ENCODE data around the gene RFX2. TPM values are rescaled to one million over a fixed set of nuclear protein-coding genes. Genes with fewer than 3 reads are reported as not detected.
A peak's percentile ranks its signal among the peaks of the same experiment; 100 is the strongest.

The RFX2 gene
- polyA plus RNA-seq, 2 of the 4 experiments (the other 2 are of a cell fraction), result 3.7 to 3.9 TPM

- POLR2A ChIA-PET, result no interaction called here
- Histone ChIP-seq H3K27ac (no peak overlapping the region), H3K4me1 (no peaks in the 10 kb centered on the region), H3K4me2 (no peak overlapping the region), H3K9me3 (no peaks in the 10 kb centered on the region), H3K4me3 (no peak overlapping the region)
- DNase-seq (ENCODE audit: low read depth in 1 of 2, low spot score in 1 of 2), result peak; percentile 55 to 66
- ATAC-seq, result peak; percentile 83 to 96
- WGBS (ENCODE audit: missing lambda C conversion rate), result 66% methylated on average over 24 of the region's 29 CpGs
- FAIRE-seq, result no peak
- CTCF ChIA-PET, result interaction anchor here (0.8 to 2.4 kb wide), 29 partner anchors 8 to 332 kb away, joined by 3 to 41 read pairs (median 4); partner anchors contain the start of genes NDUFA11, NRTN and RANBP3
- no peak for TF ChIP-seq FOSL2 (IDR thresholded peaks at IDR 0.05)
- TF ChIP-seq FOSL2 (CRISPR knock-in tag; IDR thresholded peaks at IDR 0.05), result no peak
- TF ChIP-seq RAD21 (conservative IDR thresholded peaks at IDR 0.05 in 1 of 2, IDR thresholded peaks at IDR 0.05 in 1 of 2), result peak; percentile 50 to 65
- no peak for TF ChIP-seq PHF8 (IDR thresholded peaks at IDR 0.05; ENCODE audit: borderline replicate concordance, low read depth)
- TF ChIP-seq CTCF (IDR thresholded peaks at IDR 0.05), result peak; percentile 55
- no peak for TF ChIP-seq MAX (IDR thresholded peaks at IDR 0.05)
- no peak for TF ChIP-seq TFCP2L1 (CRISPR knock-in tag; IDR thresholded peaks at IDR 0.05)
- TF ChIP-seq SMC3 (IDR thresholded peaks at IDR 0.05), result peak; percentile 50; the same call in 1 of the 3 replicates
Observed at GRCh38 chr19:6021878-6022569, 88.3 kb downstream of the RFX2 start.

GRCh38 chr19:6020972-6021805 lies 89.1 kb downstream of the RFX2 start:
- Histone ChIP-seq H3K27ac (no peak overlapping the region), H3K4me2 (no peak overlapping the region), H3K9me3 (no peaks in the 10 kb centered on the region), H3K4me3 (no peak overlapping the region), H3K4me1 (no peaks in the 10 kb centered on the region)
- DNase-seq (ENCODE audit: low read depth in 1 of 2, low spot score in 1 of 2), result no peak
- ATAC-seq, result no peak
- POLR2A ChIA-PET, result no interaction called here
- no peak for FAIRE-seq
- TF ChIP-seq RNF2 (IDR thresholded peaks at IDR 0.05; ENCODE audit: borderline replicate concordance, low read depth) (no peak), HOXA7 (CRISPR knock-in tag; IDR thresholded peaks at IDR 0.05) (no peak), FOXS1 (CRISPR knock-in tag; IDR thresholded peaks at IDR 0.05) (no peak), JUNB (IDR thresholded peaks at IDR 0.05) (no peak), ZSCAN20 (CRISPR knock-in tag; IDR thresholded peaks at IDR 0.05) (no peak), CHD4 (IDR thresholded peaks at IDR 0.05; ENCODE audit: borderline replicate concordance) (no peak), CEBPB (IDR thresholded peaks at IDR 0.05) (no peak), TP53 (CRISPR knock-in tag; IDR thresholded peaks at IDR 0.05) (no peak), HDAC2 (IDR thresholded peaks at IDR 0.05) (no peak), ATOH8 (CRISPR knock-in tag; IDR thresholded peaks at IDR 0.05; ENCODE audit: low read depth) (no peak), E2F6 (IDR thresholded peaks at IDR 0.05; ENCODE audit: borderline replicate concordance, low read depth) (no peak), EHF (CRISPR knock-in tag; IDR thresholded peaks at IDR 0.05) (no peak), ZFP36 (IDR thresholded peaks at IDR 0.05; ENCODE audit: borderline replicate concordance, partially characterized antibody) (no peak), TFCP2L1 (CRISPR knock-in tag; IDR thresholded peaks at IDR 0.05) (no peak), ZC3H11A (IDR thresholded peaks at IDR 0.05) (no peak), HMGXB4 (CRISPR knock-in tag; IDR thresholded peaks at IDR 0.05; ENCODE audit: borderline replicate concordance) (no peak), USF2 (IDR thresholded peaks at IDR 0.05) (no peak), PHF8 (IDR thresholded peaks at IDR 0.05; ENCODE audit: borderline replicate concordance, low read depth) (no peak), CTCF (IDR thresholded peaks at IDR 0.05) (no peak)
- CTCF ChIA-PET, result interaction anchor here (1.3 to 2.4 kb wide), 11 partner anchors 7 to 217 kb away, joined by 3 to 41 read pairs (median 7); partner anchors contain the start of gene NRTN
- WGBS (ENCODE audit: missing lambda C conversion rate), result 88% methylated on average over 22 of the region's 22 CpGs
